Lower lobe of right lung (tissue), 2 donors: ENCODE measurements around the gene ERC1. TPM values are rescaled to one million over a fixed set of nuclear protein-coding genes. Genes with fewer than 3 reads are reported as not detected.
"Not testable (repeated sequence)": the region's sequence is repeated elsewhere in the genome, so short reads cannot be mapped to it uniquely, and the experiment has no call there.

Source experiments
- ATAC-seq, 2 donors: fragments of 200-7000 bp; cut with Tn5 transposase; one replicate each; pipeline ENCODE4 v1.9.1; 2020 to 2022; ENCODE audit warnings: mild to moderate bottlenecking in 2 of 2, moderate library complexity in 2 of 2
- DNase-seq: peaks from one replicate; pipeline ENCODE4 v3.0.0-alpha.2; 2020
- H3K27ac ChIP-seq: fragments of 200-600 bp; one replicate; pipeline ENCODE4 v1.8.0; 2022
- H3K27me3 ChIP-seq: fragments of 200-600 bp; one replicate; pipeline ENCODE4 v1.8.0; 2022; ENCODE audit warnings: low read depth
- H3K36me3 ChIP-seq: fragments of 200-600 bp; one replicate; pipeline ENCODE4 v1.8.0; 2022; ENCODE audit warnings: mild to moderate bottlenecking
- H3K4me1 ChIP-seq: fragments of 200-600 bp; one replicate; pipeline ENCODE4 v1.8.0; 2022
- H3K4me3 ChIP-seq: fragments of 200-600 bp; one replicate; pipeline ENCODE4 v1.8.0; 2022; ENCODE audit warnings: mild to moderate bottlenecking
- H3K9me3 ChIP-seq: fragments of 200-600 bp; one replicate; pipeline ENCODE4 v1.8.0; 2022
- CTCF ChIP-seq: fragments of 200-600 bp; IDR thresholded peaks from one replicate; pipeline ENCODE4 v1.8.0; 2022; ENCODE audit warnings: antibody characterized with exemption, mild to moderate bottlenecking
- intact Hi-C: fragments of 100-400 bp; cut with DNase I; formaldehyde crosslinking; loops from one replicate; pipeline ENCODE4 v1.11.0; 2022
- total RNA-seq: library from RNA; stranded (reverse); fragmentation: NEBNext Ultra II Directional; extraction: Animal tissue kit (Norgen Biotek cat#: 25700); gene quantifications from one replicate; pipeline ENCODE4 v1.2.1, GENCODE V29; 2021
- donor health status: DM: no; HTN: yes; CAD: no; lungs with severe emphysema.

Gene ERC1
- total RNA-seq, 1 donor from 2014 or later, result 66.3 TPM

- DNase-seq, result no peak
- intact Hi-C loops, result no loop called here
- H3K36me3 ChIP-seq, result no peaks in the 10 kb centered on the region
- no peaks in the 10 kb centered on the region for H3K9me3 ChIP-seq
- no peaks in the 10 kb centered on the region for H3K27me3 ChIP-seq
- no peak for TF ChIP-seq CTCF
- no peak overlapping the region for H3K4me3 ChIP-seq
- H3K4me1 ChIP-seq, result peaks cover 3% of the 10 kb centered on the region
- no peak for ATAC-seq
- H3K27ac ChIP-seq, result no peak overlapping the region
Observed at GRCh38 chr12:1091350-1091749, 100.3 kb downstream of the ERC1 start.

- intact Hi-C loops, result no loop called here
- H3K36me3 ChIP-seq, result no peaks in the 10 kb centered on the region
- peak; percentile 46 to 47 for ATAC-seq
- peaks cover 8% of the 10 kb centered on the region for H3K4me1 ChIP-seq
- H3K9me3 ChIP-seq, result no peaks in the 10 kb centered on the region
- H3K27ac ChIP-seq, result no peak overlapping the region
- no peak for DNase-seq
- no peak overlapping the region for H3K4me3 ChIP-seq
- H3K27me3 ChIP-seq, result no peaks in the 10 kb centered on the region
- peak; percentile 73 for TF ChIP-seq CTCF
Observed at GRCh38 chr12:1093166-1093751, 102.2 kb downstream of the ERC1 start.

- Histone ChIP-seq H3K9me3 (no peaks in the 10 kb centered on the region), H3K27me3 (no peaks in the 10 kb centered on the region), H3K4me1 (peaks cover 8% of the 10 kb centered on the region), H3K27ac (no peak overlapping the region), H3K4me3 (no peak overlapping the region), H3K36me3 (no peaks in the 10 kb centered on the region)
- ATAC-seq (no peak), DNase-seq (no peak)
- no peak for TF ChIP-seq CTCF
- intact Hi-C loops, result no loop called here
Observed at GRCh38 chr12:1094714-1095113, 103.7 kb downstream of the ERC1 start.

- no peak for ATAC-seq
- H3K4me3 ChIP-seq, result no peak overlapping the region
- H3K4me1 ChIP-seq, result peaks cover 5% of the 10 kb centered on the region
- no peaks in the 10 kb centered on the region for H3K36me3 ChIP-seq
- no peak for DNase-seq
- intact Hi-C loops, result no loop called here
- TF ChIP-seq CTCF, result no peak
- no peak overlapping the region for H3K27ac ChIP-seq
- no peaks in the 10 kb centered on the region for H3K27me3 ChIP-seq
- no peaks in the 10 kb centered on the region for H3K9me3 ChIP-seq
Observed at GRCh38 chr12:1099158-1099557, 108.1 kb downstream of the ERC1 start.

- ATAC-seq, intact Hi-C loops, DNase-seq, H3K9me3 ChIP-seq, H3K27ac ChIP-seq, H3K36me3 ChIP-seq, H3K4me1 ChIP-seq, H3K27me3 ChIP-seq, H3K4me3 ChIP-seq: not testable (repeated sequence)
Observed at GRCh38 chr12:1099618-1100017, 108.6 kb downstream of the ERC1 start.

GRCh38 chr12:1102115-1102514 is 111.1 kb downstream of the ERC1 start:
- no peaks in the 10 kb centered on the region for H3K27me3 ChIP-seq
- H3K4me3 ChIP-seq, result no peak overlapping the region
- no peak overlapping the region for H3K27ac ChIP-seq
- ATAC-seq (no peak), DNase-seq (no peak)
- intact Hi-C loops, result no loop called here
- TF ChIP-seq CTCF, result no peak
- H3K36me3 ChIP-seq, result no peaks in the 10 kb centered on the region
- no peaks in the 10 kb centered on the region for H3K9me3 ChIP-seq
- peaks cover 3% of the 10 kb centered on the region for H3K4me1 ChIP-seq
